Mesothelial cell of epicardium (in vitro differentiated cells): ENCODE results near the gene AFF2. TPM values are rescaled to one million over a fixed set of nuclear protein-coding genes. Genes with fewer than 3 reads are reported as not detected.

ENCODE experiments used
- DNase-seq, 2 experiments: peaks; one replicate each; pipeline ENCODE4 v3.0.0; 2021; ENCODE audit warnings: low spot score in 2 of 2; ENCODE audit not compliant: unreplicated experiment in 2 of 2
- H3K27ac Mint-ChIP-seq: 2 replicates; pipeline ENCODE4 v1.8.0; 2021; ENCODE audit warnings: mixed read lengths
- H3K27me3 Mint-ChIP-seq: 2 replicates; pipeline ENCODE4 v1.8.0; 2021; ENCODE audit warnings: low read depth, mixed read lengths
- H3K36me3 Mint-ChIP-seq: 2 replicates; pipeline ENCODE4 v1.8.0; 2021; ENCODE audit warnings: mixed read lengths
- H3K4me1 Mint-ChIP-seq: 2 replicates; pipeline ENCODE4 v1.8.0; 2021; ENCODE audit warnings: mixed read lengths
- H3K4me3 Mint-ChIP-seq: 2 replicates; pipeline ENCODE4 v1.8.0; 2021; ENCODE audit warnings: mild to moderate bottlenecking, moderate library complexity, mixed read lengths
- H3K9me3 Mint-ChIP-seq: 2 replicates; pipeline ENCODE4 v1.8.0; 2021; ENCODE audit warnings: mixed read lengths
- CTCF ChIP-seq: fragments of 200-600 bp; sonication (generic); IDR thresholded peaks from one replicate; pipeline ENCODE4 v1.5.0; 2021; ENCODE audit warnings: antibody characterized with exemption; ENCODE audit not compliant: unreplicated experiment
- total RNA-seq: library from RNA; stranded (reverse); gene quantifications from 3 replicates; pipeline ENCODE4 v1.2.1, GENCODE V29; 2021

AFF2 gene
- total RNA-seq, 1 donor from 2014 or later: 5.8 TPM

GRCh38 chrX:148806145-148806870 lies 305.9 kb downstream of the AFF2 start:
- H3K27ac Mint-ChIP-seq: no peak overlapping the region
- peaks cover 2% of the 10 kb centered on the region for H3K4me1 Mint-ChIP-seq
- H3K27me3 Mint-ChIP-seq: no peaks in the 10 kb centered on the region
- peaks cover 19% of the 10 kb centered on the region for H3K9me3 Mint-ChIP-seq
- DNase-seq: no peak
- TF ChIP-seq CTCF: no peak
- H3K36me3 Mint-ChIP-seq: no peaks in the 10 kb centered on the region
- no peak overlapping the region for H3K4me3 Mint-ChIP-seq

- no peaks in the 10 kb centered on the region for H3K36me3 Mint-ChIP-seq
- H3K9me3 Mint-ChIP-seq: peaks cover 6% of the 10 kb centered on the region
- no peaks in the 10 kb centered on the region for H3K27me3 Mint-ChIP-seq
- H3K27ac Mint-ChIP-seq: no peak overlapping the region
- TF ChIP-seq CTCF: no peak
- no peak for DNase-seq
- no peak overlapping the region for H3K4me3 Mint-ChIP-seq
- H3K4me1 Mint-ChIP-seq: peaks cover 6% of the 10 kb centered on the region
Measured at GRCh38 chrX:148808833-148809232, 308.4 kb downstream of the AFF2 start.

- Mint-ChIP-seq H3K9me3 (peaks cover 12% of the 10 kb centered on the region), H3K27ac (no peak overlapping the region), H3K27me3 (no peaks in the 10 kb centered on the region), H3K4me1 (peaks cover 12% of the 10 kb centered on the region), H3K36me3 (no peaks in the 10 kb centered on the region), H3K4me3 (no peak overlapping the region)
- no peak for TF ChIP-seq CTCF
- DNase-seq: no peak
Measured at GRCh38 chrX:148811236-148811635, 310.8 kb downstream of the AFF2 start.

GRCh38 chrX:148813422-148813821 lies 313.0 kb downstream of the AFF2 start:
- DNase-seq: no peak
- H3K27me3 Mint-ChIP-seq: no peaks in the 10 kb centered on the region
- TF ChIP-seq CTCF: no peak
- no peak overlapping the region for H3K4me3 Mint-ChIP-seq
- peaks cover 12% of the 10 kb centered on the region for H3K4me1 Mint-ChIP-seq
- H3K27ac Mint-ChIP-seq: no peak overlapping the region
- H3K36me3 Mint-ChIP-seq: no peaks in the 10 kb centered on the region
- peaks cover 18% of the 10 kb centered on the region for H3K9me3 Mint-ChIP-seq

- H3K4me3 Mint-ChIP-seq: no peak overlapping the region
- no peak for TF ChIP-seq CTCF
- H3K27ac Mint-ChIP-seq: no peak overlapping the region
- H3K36me3 Mint-ChIP-seq: no peaks in the 10 kb centered on the region
- DNase-seq: no peak
- H3K9me3 Mint-ChIP-seq: peaks cover 24% of the 10 kb centered on the region
- peaks cover 12% of the 10 kb centered on the region for H3K4me1 Mint-ChIP-seq
- no peaks in the 10 kb centered on the region for H3K27me3 Mint-ChIP-seq
Measured at GRCh38 chrX:148813967-148814366, 313.6 kb downstream of the AFF2 start.
